Measurements from ENCODE around the gene FOXK2.

DNA sequence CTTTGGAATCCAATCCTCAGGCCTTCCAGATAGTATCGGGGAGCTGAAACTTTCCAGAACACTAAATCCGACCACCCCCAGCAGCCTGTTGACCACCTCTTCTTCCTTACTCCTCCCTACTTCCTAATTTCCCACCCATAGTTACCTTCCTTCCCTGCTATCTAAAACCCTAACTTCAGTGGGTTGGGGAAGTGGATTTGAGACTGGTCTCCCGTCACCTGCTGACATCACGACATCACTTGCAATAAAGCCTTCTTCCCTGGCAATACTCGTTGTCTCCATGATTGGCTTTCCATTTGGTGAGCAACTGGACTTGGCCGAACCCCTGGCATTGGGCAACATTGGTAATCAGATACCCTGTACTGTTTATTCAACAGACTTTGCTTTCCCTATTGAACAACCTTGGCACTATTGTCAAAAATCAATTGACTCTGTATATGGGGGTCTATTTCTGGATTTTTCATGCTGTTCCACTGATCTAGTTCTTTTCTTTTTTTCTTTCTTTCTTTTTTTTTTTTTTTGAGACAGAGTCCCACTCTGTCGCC is 11.8 kb upstream of the FOXK2 start:
- TF ChIP-seq, protein P1, sequence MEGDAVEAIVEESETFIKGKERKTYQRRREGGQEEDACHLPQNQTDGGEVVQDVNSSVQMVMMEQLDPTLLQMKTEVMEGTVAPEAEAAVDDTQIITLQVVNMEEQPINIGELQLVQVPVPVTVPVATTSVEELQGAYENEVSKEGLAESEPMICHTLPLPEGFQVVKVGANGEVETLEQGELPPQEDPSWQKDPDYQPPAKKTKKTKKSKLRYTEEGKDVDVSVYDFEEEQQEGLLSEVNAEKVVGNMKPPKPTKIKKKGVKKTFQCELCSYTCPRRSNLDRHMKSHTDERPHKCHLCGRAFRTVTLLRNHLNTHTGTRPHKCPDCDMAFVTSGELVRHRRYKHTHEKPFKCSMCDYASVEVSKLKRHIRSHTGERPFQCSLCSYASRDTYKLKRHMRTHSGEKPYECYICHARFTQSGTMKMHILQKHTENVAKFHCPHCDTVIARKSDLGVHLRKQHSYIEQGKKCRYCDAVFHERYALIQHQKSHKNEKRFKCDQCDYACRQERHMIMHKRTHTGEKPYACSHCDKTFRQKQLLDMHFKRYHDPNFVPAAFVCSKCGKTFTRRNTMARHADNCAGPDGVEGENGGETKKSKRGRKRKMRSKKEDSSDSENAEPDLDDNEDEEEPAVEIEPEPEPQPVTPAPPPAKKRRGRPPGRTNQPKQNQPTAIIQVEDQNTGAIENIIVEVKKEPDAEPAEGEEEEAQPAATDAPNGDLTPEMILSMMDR (conservative IDR thresholded peaks at IDR 0.05; ENCODE audit: low read depth, low read length): no peak
- TF ChIP-seq EZH2 (IDR thresholded peaks at IDR 0.05; ENCODE audit: borderline replicate concordance, low read depth, low read length, poor library complexity, severe bottlenecking): no peak
